Measurements from ENCODE around the gene SRRM3.
"Not testable (repeated sequence)": the region's sequence is repeated elsewhere in the genome, so short reads cannot be mapped to it uniquely, and the experiment has no call there.

Gene SRRM3

GRCh38 chr7:76330261-76330660 is 128.6 kb downstream of the SRRM3 start:
- TF ChIP-seq CTCF (IDR thresholded peaks at IDR 0.05), result no peak
- no peak overlapping the region for H3K4me2 ChIP-seq (ENCODE audit: low read length)
- H3K36me3 ChIP-seq (ENCODE audit: control insufficient read depth, insufficient read depth, low read length), result no peaks in the 10 kb centered on the region
- no peaks in the 10 kb centered on the region for H3K27me3 ChIP-seq (ENCODE audit: control insufficient read depth, insufficient read depth, low read length)
- no peak overlapping the region for H3K4me3 ChIP-seq (ENCODE audit: low read depth, low read length)
- no peak overlapping the region for H2AFZ ChIP-seq
- peaks cover 2% of the 10 kb centered on the region for H3K4me1 ChIP-seq
- H3K27ac ChIP-seq, result no peak overlapping the region
- no peaks in the 10 kb centered on the region for H3K9me3 ChIP-seq (ENCODE audit: control insufficient read depth, low read length)
- H3K79me2 ChIP-seq, result peaks cover 57% of the 10 kb centered on the region
- no peak overlapping the region for H3K9ac ChIP-seq

GRCh38 chr7:76330673-76331072 is 129.0 kb downstream of the SRRM3 start:
- H3K4me3 ChIP-seq (ENCODE audit: low read depth, low read length), result no peak overlapping the region
- peaks cover 57% of the 10 kb centered on the region for H3K79me2 ChIP-seq
- no peak overlapping the region for H2AFZ ChIP-seq
- no peaks in the 10 kb centered on the region for H3K9me3 ChIP-seq (ENCODE audit: control insufficient read depth, low read length)
- peaks cover 2% of the 10 kb centered on the region for H3K4me1 ChIP-seq
- no peaks in the 10 kb centered on the region for H3K36me3 ChIP-seq (ENCODE audit: control insufficient read depth, insufficient read depth, low read length)
- no peak for TF ChIP-seq CTCF (IDR thresholded peaks at IDR 0.05)
- H3K9ac ChIP-seq, result no peak overlapping the region
- H3K27me3 ChIP-seq (ENCODE audit: control insufficient read depth, insufficient read depth, low read length), result no peaks in the 10 kb centered on the region
- H3K4me2 ChIP-seq (ENCODE audit: low read length), result no peak overlapping the region
- no peak overlapping the region for H3K27ac ChIP-seq

- H3K27ac ChIP-seq, result no peak overlapping the region
- no peaks in the 10 kb centered on the region for H3K27me3 ChIP-seq (ENCODE audit: control insufficient read depth, insufficient read depth, low read length)
- no peak overlapping the region for H2AFZ ChIP-seq
- no peaks in the 10 kb centered on the region for H3K36me3 ChIP-seq (ENCODE audit: control insufficient read depth, insufficient read depth, low read length)
- TF ChIP-seq CTCF (IDR thresholded peaks at IDR 0.05), result no peak
- H3K9me3 ChIP-seq (ENCODE audit: control insufficient read depth, low read length), result no peaks in the 10 kb centered on the region
- no peak overlapping the region for H3K4me3 ChIP-seq (ENCODE audit: low read depth, low read length)
- no peak overlapping the region for H3K4me2 ChIP-seq (ENCODE audit: low read length)
- peaks cover 56% of the 10 kb centered on the region for H3K79me2 ChIP-seq
- peaks cover 2% of the 10 kb centered on the region for H3K4me1 ChIP-seq
- no peak overlapping the region for H3K9ac ChIP-seq
These were observed 130.4 kb downstream of the SRRM3 start for GRCh38 chr7:76332078-76332477.

GRCh38 chr7:76333511-76334101 is 131.9 kb downstream of the SRRM3 start:
- Histone ChIP-seq H3K4me3 (ENCODE audit: low read depth, low read length) (no peak overlapping the region), H3K27ac (no peak overlapping the region), H3K27me3 (ENCODE audit: control insufficient read depth, insufficient read depth, low read length) (no peaks in the 10 kb centered on the region), H3K4me1 (peaks cover 3% of the 10 kb centered on the region), H3K9ac (no peak overlapping the region), H3K36me3 (ENCODE audit: control insufficient read depth, insufficient read depth, low read length) (no peaks in the 10 kb centered on the region), H3K4me2 (ENCODE audit: low read length) (no peak overlapping the region), H3K79me2 (peaks cover 69% of the 10 kb centered on the region), H2AFZ (no peak overlapping the region), H3K9me3 (ENCODE audit: control insufficient read depth, low read length) (no peaks in the 10 kb centered on the region)
- no peak for TF ChIP-seq CTCF (IDR thresholded peaks at IDR 0.05)

GRCh38 chr7:76334320-76334967 is 132.7 kb downstream of the SRRM3 start:
- Histone ChIP-seq H2AFZ (no peak overlapping the region), H3K27me3 (ENCODE audit: control insufficient read depth, insufficient read depth, low read length) (no peaks in the 10 kb centered on the region), H3K79me2 (peaks cover 71% of the 10 kb centered on the region), H3K4me2 (ENCODE audit: low read length) (no peak overlapping the region), H3K4me1 (peaks cover 3% of the 10 kb centered on the region), H3K4me3 (ENCODE audit: low read depth, low read length) (no peak overlapping the region), H3K9ac (no peak overlapping the region), H3K9me3 (ENCODE audit: control insufficient read depth, low read length) (no peaks in the 10 kb centered on the region), H3K27ac (no peak overlapping the region), H3K36me3 (ENCODE audit: control insufficient read depth, insufficient read depth, low read length) (no peaks in the 10 kb centered on the region)
- TF ChIP-seq CTCF (IDR thresholded peaks at IDR 0.05), result no peak

- peaks cover 73% of the 10 kb centered on the region for H3K79me2 ChIP-seq
These were observed 133.7 kb downstream of the SRRM3 start for GRCh38 chr7:76335417-76335816.

More at GRCh38 chr7:76335417-76335816, 133.7 kb downstream of the SRRM3 start:
- H3K4me2 ChIP-seq (ENCODE audit: low read length); H3K27ac ChIP-seq; H2AFZ ChIP-seq; H3K27me3 ChIP-seq (ENCODE audit: control insufficient read depth, insufficient read depth, low read length); H3K4me1 ChIP-seq; H3K9ac ChIP-seq; H3K4me3 ChIP-seq (ENCODE audit: low read depth, low read length); H3K9me3 ChIP-seq (ENCODE audit: control insufficient read depth, low read length); H3K36me3 ChIP-seq (ENCODE audit: control insufficient read depth, insufficient read depth, low read length): not testable (repeated sequence)

Data from parathyroid adenoma (tissue), 2 donors.